Measurements from ENCODE around the gene LUC7L3.

LUC7L3 gene

DNA sequence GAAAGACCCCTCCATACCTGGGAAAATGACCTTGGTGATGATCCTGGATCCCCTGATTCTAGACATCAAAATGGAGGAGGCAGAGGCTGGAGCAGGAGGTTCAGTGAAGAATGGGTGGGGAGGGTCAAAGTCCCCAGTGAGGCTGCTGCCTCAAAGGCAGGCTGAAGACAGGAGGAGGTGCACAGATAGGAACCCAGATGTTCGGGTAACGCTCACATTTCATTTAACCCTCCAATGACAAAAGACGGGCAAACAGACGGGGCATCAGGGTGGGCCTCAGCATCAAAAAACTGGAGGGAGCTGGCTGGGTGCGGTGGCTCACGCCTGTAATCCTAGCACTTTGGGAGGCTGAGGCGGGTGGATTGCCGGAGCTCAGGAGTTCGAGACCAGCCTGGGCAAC, 48.0 kb downstream of the LUC7L3 start, which contains the start of gene ANKRD40CL:
TSS of gene ANKRD40CL (minus strand) at position 73 of the 400 bp plus-strand sequence. CDS start 605 bp downstream, outside the sequence.
- Histone ChIP-seq H3K9me3 (ENCODE audit: low read length) (no peaks in the 10 kb centered on the region), H3K4me1 (ENCODE audit: insufficient read depth, low read length) (peaks cover 23% of the 10 kb centered on the region), H3K36me3 (ENCODE audit: insufficient read depth, low read length) (no peaks in the 10 kb centered on the region), H3K27ac (ENCODE audit: low read depth, low read length) (no peak within 1 kb of the TSS), H3K27me3 (ENCODE audit: control insufficient read depth in 1 of 2, insufficient read depth in 2 of 2, low read length in 2 of 2) (no peaks in the 10 kb centered on the region), H3K4me3 (ENCODE audit: low read depth in 1 of 2, low read length in 2 of 2) (no peak within 1 kb of the TSS), H3K9ac (ENCODE audit: low read length) (no peak within 1 kb of the TSS)

- Histone ChIP-seq H3K36me3 (ENCODE audit: insufficient read depth, low read length) (no peaks in the 10 kb centered on the region), H3K27me3 (ENCODE audit: control insufficient read depth in 1 of 2, insufficient read depth in 2 of 2, low read length in 2 of 2) (no peaks in the 10 kb centered on the region), H3K4me3 (ENCODE audit: low read depth in 1 of 2, low read length in 2 of 2) (no peak overlapping the region), H3K27ac (ENCODE audit: low read depth, low read length) (no peak overlapping the region), H3K4me1 (ENCODE audit: insufficient read depth, low read length) (peaks cover 21% of the 10 kb centered on the region), H3K9ac (ENCODE audit: low read length) (no peak overlapping the region), H3K9me3 (ENCODE audit: low read length) (no peaks in the 10 kb centered on the region)
Observed at GRCh38 chr17:50768346-50768761, 49.0 kb downstream of the LUC7L3 start.

GRCh38 chr17:50769884-50770283, 50.5 kb downstream of the LUC7L3 start:
- Histone ChIP-seq H3K4me1 (ENCODE audit: insufficient read depth, low read length) (peaks cover 6% of the 10 kb centered on the region), H3K9me3 (ENCODE audit: low read length) (no peaks in the 10 kb centered on the region), H3K4me3 (ENCODE audit: low read depth in 1 of 2, low read length in 2 of 2) (no peak overlapping the region), H3K27ac (ENCODE audit: low read depth, low read length) (no peak overlapping the region), H3K9ac (ENCODE audit: low read length) (no peak overlapping the region), H3K36me3 (ENCODE audit: insufficient read depth, low read length) (no peaks in the 10 kb centered on the region), H3K27me3 (ENCODE audit: control insufficient read depth in 1 of 2, insufficient read depth in 2 of 2, low read length in 2 of 2) (no peaks in the 10 kb centered on the region)

DNA sequence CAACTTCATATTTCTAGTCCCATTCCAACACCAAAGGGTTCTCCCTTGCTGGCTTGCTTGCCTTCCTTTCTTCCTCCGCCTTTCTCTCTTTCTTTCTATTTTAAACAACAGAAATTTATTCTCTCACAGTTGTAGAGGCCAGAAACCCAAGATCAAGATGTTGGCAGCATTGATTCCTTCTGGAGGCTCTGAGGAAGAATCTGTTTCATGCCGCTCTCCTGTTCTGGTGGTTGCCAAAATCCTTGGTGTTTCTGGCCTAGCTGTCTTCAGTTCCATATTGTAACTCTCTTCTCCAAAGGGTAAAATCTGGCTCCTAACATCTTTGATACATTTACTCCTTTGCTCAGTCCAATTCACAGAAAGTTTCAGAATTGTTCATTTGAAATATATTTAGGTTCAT, 50.9 kb downstream of the LUC7L3 start:
- no peaks in the 10 kb centered on the region for H3K9me3 ChIP-seq (ENCODE audit: low read length)
- H3K27me3 ChIP-seq (ENCODE audit: control insufficient read depth in 1 of 2, insufficient read depth in 2 of 2, low read length in 2 of 2) = no peaks in the 10 kb centered on the region
- no peak overlapping the region for H3K9ac ChIP-seq (ENCODE audit: low read length)
- H3K36me3 ChIP-seq (ENCODE audit: insufficient read depth, low read length) = no peaks in the 10 kb centered on the region
- peaks cover 5% of the 10 kb centered on the region for H3K4me1 ChIP-seq (ENCODE audit: insufficient read depth, low read length)
- no peak overlapping the region for H3K4me3 ChIP-seq (ENCODE audit: low read depth in 1 of 2, low read length in 2 of 2)
- no peak overlapping the region for H3K27ac ChIP-seq (ENCODE audit: low read depth, low read length)

DNA sequence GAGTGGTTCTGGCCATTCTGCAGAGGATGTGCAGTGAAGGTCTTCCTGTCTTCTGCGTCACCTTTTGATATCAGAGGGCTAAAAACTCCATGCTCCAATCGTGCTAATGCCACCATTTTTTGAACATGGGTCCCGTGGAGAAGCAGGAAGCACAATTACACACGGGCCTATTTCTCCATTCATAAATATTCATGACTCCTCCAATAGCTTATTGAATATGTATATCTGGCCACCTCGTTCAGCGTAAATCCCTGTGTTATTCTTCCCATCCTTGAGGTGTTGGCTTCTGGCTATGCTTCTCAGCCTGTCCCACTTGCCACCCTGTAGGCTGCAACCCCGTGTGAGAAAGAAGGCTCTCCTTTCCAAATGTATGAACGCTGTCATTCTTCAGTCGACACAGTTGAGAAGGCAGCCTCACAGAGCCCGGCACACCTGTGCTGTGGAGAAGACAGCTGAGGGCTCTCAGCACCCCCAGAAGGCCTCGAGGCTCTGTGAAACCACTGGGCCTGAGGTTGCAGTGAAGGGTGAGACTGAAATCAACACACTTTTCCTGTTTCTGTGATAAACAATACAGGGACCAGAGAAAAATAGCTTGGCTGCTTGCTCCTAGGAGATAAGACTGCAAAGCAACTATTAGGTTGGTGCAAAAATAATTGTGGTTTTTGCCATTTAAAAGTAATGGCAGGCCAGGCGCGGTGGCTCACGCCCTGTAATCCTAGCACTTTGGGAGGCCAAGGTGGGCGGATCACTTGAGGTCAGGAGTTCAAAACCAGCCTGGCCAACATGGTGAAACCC, 52.8 kb downstream of the LUC7L3 start:
- Histone ChIP-seq H3K27me3 (ENCODE audit: control insufficient read depth in 1 of 2, insufficient read depth in 2 of 2, low read length in 2 of 2) (no peaks in the 10 kb centered on the region), H3K27ac (ENCODE audit: low read depth, low read length) (no peak overlapping the region), H3K4me1 (ENCODE audit: insufficient read depth, low read length) (no peaks in the 10 kb centered on the region), H3K4me3 (ENCODE audit: low read depth in 1 of 2, low read length in 2 of 2) (no peak overlapping the region), H3K9ac (ENCODE audit: low read length) (no peak overlapping the region), H3K9me3 (ENCODE audit: low read length) (no peaks in the 10 kb centered on the region), H3K36me3 (ENCODE audit: insufficient read depth, low read length) (no peaks in the 10 kb centered on the region)

DNA sequence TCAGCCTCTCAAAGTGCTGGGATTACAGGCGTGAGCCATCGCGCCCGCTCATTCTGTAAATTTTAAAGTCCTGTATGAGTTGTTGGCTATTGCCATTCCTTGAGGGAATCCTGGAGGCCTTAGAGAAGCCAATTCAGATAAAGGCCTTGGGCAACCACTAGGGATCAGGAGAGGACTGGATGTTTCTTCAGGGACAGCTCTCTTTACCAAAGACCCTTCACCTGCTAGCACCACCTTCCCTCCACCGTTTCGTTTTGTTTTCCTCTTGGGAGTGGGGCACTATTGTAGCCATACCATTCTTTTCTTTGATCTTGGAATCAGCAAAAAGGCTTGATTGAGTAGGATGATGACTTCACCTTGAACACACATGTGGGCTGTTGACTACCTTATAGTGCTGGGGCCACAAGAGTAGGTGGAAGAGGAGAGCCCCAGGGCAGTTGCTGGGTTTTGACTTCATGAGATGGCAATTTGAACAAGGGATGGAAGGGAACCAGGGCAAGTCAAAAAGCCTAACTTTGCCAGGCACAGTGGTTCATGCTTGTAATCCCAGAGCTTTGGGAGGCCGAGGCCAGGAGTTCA, 54.9 kb downstream of the LUC7L3 start:
- Histone ChIP-seq H3K27me3 (ENCODE audit: control insufficient read depth in 1 of 2, insufficient read depth in 2 of 2, low read length in 2 of 2) (no peaks in the 10 kb centered on the region), H3K27ac (ENCODE audit: low read depth, low read length) (no peak overlapping the region), H3K9ac (ENCODE audit: low read length) (no peak overlapping the region), H3K4me1 (ENCODE audit: insufficient read depth, low read length) (no peaks in the 10 kb centered on the region), H3K4me3 (ENCODE audit: low read depth in 1 of 2, low read length in 2 of 2) (no peak overlapping the region), H3K36me3 (ENCODE audit: insufficient read depth, low read length) (no peaks in the 10 kb centered on the region), H3K9me3 (ENCODE audit: low read length) (no peaks in the 10 kb centered on the region)

- H3K4me3 ChIP-seq (ENCODE audit: low read depth in 1 of 2, low read length in 2 of 2) = no peak overlapping the region
- no peak overlapping the region for H3K27ac ChIP-seq (ENCODE audit: low read depth, low read length)
- no peaks in the 10 kb centered on the region for H3K36me3 ChIP-seq (ENCODE audit: insufficient read depth, low read length)
- no peaks in the 10 kb centered on the region for H3K27me3 ChIP-seq (ENCODE audit: control insufficient read depth in 1 of 2, insufficient read depth in 2 of 2, low read length in 2 of 2)
- H3K4me1 ChIP-seq (ENCODE audit: insufficient read depth, low read length) = no peaks in the 10 kb centered on the region
- H3K9me3 ChIP-seq (ENCODE audit: low read length) = no peaks in the 10 kb centered on the region
- no peak overlapping the region for H3K9ac ChIP-seq (ENCODE audit: low read length)
Observed at GRCh38 chr17:50775926-50776325, 56.5 kb downstream of the LUC7L3 start.

DNA sequence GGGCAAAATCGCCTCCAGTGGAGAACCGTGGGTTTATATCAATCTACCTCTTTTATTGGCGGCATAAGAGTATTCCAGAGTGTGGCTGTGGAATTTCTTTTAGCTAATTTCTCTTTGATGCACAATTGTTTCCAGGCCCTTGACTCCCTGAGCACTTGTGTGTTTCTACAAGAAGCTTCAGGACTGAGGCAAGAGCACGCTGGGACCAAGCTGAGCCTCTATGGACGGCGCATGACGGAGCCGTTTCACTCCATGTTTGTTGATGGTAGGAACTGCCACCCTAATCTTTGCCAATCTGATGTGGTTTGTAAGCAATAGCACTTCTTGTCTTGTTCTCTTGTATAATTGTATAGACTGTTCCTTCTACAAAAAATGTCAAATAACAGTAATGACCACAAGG, 59.1 kb downstream of the LUC7L3 start:
- Histone ChIP-seq H3K4me1 (ENCODE audit: insufficient read depth, low read length) (no peaks in the 10 kb centered on the region), H3K27me3 (ENCODE audit: control insufficient read depth in 1 of 2, insufficient read depth in 2 of 2, low read length in 2 of 2) (no peaks in the 10 kb centered on the region), H3K9ac (ENCODE audit: low read length) (no peak overlapping the region), H3K9me3 (ENCODE audit: low read length) (no peaks in the 10 kb centered on the region), H3K4me3 (ENCODE audit: low read depth in 1 of 2, low read length in 2 of 2) (no peak overlapping the region), H3K36me3 (ENCODE audit: insufficient read depth, low read length) (no peaks in the 10 kb centered on the region), H3K27ac (ENCODE audit: low read depth, low read length) (no peak overlapping the region)

DNA sequence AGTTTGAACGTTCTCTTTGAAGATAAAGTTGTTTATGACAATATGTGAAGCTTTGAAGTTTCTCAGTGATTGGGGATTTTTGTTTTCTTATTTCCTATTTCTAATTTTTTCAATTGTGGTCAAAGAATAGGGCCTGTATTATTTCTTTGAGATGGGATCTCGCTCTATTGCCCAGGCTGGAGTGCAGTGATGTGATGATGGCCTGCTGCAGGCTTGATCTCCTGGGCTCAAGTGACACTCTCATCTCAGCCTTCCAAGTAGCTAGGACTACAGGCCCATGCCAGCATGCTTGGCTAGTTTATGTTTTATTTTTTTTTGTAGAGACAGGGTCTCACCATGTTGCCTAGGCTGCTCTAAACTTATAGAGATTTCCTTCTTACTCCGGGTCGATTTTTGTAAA, 59.6 kb downstream of the LUC7L3 start:
- Histone ChIP-seq H3K4me1 (ENCODE audit: insufficient read depth, low read length) (no peaks in the 10 kb centered on the region), H3K27ac (ENCODE audit: low read depth, low read length) (no peak overlapping the region), H3K36me3 (ENCODE audit: insufficient read depth, low read length) (no peaks in the 10 kb centered on the region), H3K4me3 (ENCODE audit: low read depth in 1 of 2, low read length in 2 of 2) (no peak overlapping the region), H3K9ac (ENCODE audit: low read length) (no peak overlapping the region), H3K27me3 (ENCODE audit: control insufficient read depth in 1 of 2, insufficient read depth in 2 of 2, low read length in 2 of 2) (no peaks in the 10 kb centered on the region), H3K9me3 (ENCODE audit: low read length) (no peaks in the 10 kb centered on the region)

GRCh38 chr17:50779747-50780353, 60.4 kb downstream of the LUC7L3 start:
- Histone ChIP-seq H3K4me1 (ENCODE audit: insufficient read depth, low read length) (no peaks in the 10 kb centered on the region), H3K9me3 (ENCODE audit: low read length) (no peaks in the 10 kb centered on the region), H3K27me3 (ENCODE audit: control insufficient read depth in 1 of 2, insufficient read depth in 2 of 2, low read length in 2 of 2) (no peaks in the 10 kb centered on the region), H3K4me3 (ENCODE audit: low read depth in 1 of 2, low read length in 2 of 2) (no peak overlapping the region), H3K27ac (ENCODE audit: low read depth, low read length) (no peak overlapping the region), H3K9ac (ENCODE audit: low read length) (no peak overlapping the region), H3K36me3 (ENCODE audit: insufficient read depth, low read length) (no peaks in the 10 kb centered on the region)

GRCh38 chr17:50781167-50781566, 61.8 kb downstream of the LUC7L3 start:
- no peaks in the 10 kb centered on the region for H3K27me3 ChIP-seq (ENCODE audit: control insufficient read depth in 1 of 2, insufficient read depth in 2 of 2, low read length in 2 of 2)
- H3K4me3 ChIP-seq (ENCODE audit: low read depth in 1 of 2, low read length in 2 of 2) = peak overlapping the region in 1 of 2 donors; percentile 18

More at GRCh38 chr17:50781167-50781566, 61.8 kb downstream of the LUC7L3 start:
- Histone ChIP-seq H3K4me1 (ENCODE audit: insufficient read depth, low read length) (peaks cover 11% of the 10 kb centered on the region), H3K27ac (ENCODE audit: low read depth, low read length) (no peak overlapping the region), H3K9ac (ENCODE audit: low read length) (no peak overlapping the region), H3K9me3 (ENCODE audit: low read length) (no peaks in the 10 kb centered on the region), H3K36me3 (ENCODE audit: insufficient read depth, low read length) (no peaks in the 10 kb centered on the region)

All from muscle layer of colon (tissue), 2 donors.